Activated CD8-positive, alpha-beta T cell treated with anti-CD3 and anti-CD28 coated beads for 36 hours (primary cell): ENCODE results near the gene INTS4. TPM values are rescaled to one million over a fixed set of nuclear protein-coding genes. Genes with fewer than 3 reads are reported as not detected.
A peak's percentile ranks its signal among the peaks of the same experiment; 100 is the strongest.
"Not testable (repeated sequence)": the region's sequence is repeated elsewhere in the genome, so short reads cannot be mapped to it uniquely, and the experiment has no call there.

Source experiments
- ATAC-seq: fragments of 200-7000 bp; cut with Tn5 transposase; one replicate; pipeline ENCODE4 v1.10.0; 2021; ENCODE audit warnings: mild to moderate bottlenecking, moderate library complexity
- CTCF ChIA-PET: fragments of 350-600 bp; sonication (Branson Sonifier 250); formaldehyde crosslinking; loops from one replicate; lab custom pipeline; 2021; ENCODE audit warnings: antibody characterized with exemption; lab: Charles Lee
- POLR2A ChIA-PET: fragments of 350-600 bp; sonication (Branson Sonifier 250); formaldehyde crosslinking; loops from one replicate; lab custom pipeline; 2021; ENCODE audit warnings: antibody characterized with exemption; lab: Charles Lee
- DNase-seq: peaks from one replicate; pipeline ENCODE4 v3.0.0-alpha.2; 2020
- H3K27ac Mint-ChIP-seq: one replicate; pipeline ENCODE4 v1.8.0; 2021; ENCODE audit warnings: mild to moderate bottlenecking, mixed read lengths
- H3K27me3 Mint-ChIP-seq: one replicate; pipeline ENCODE4 v1.8.0; 2021; ENCODE audit warnings: mixed read lengths
- H3K36me3 Mint-ChIP-seq: one replicate; pipeline ENCODE4 v1.8.0; 2021; ENCODE audit warnings: low read depth, mixed read lengths
- H3K4me1 Mint-ChIP-seq: one replicate; pipeline ENCODE4 v1.8.0; 2021; ENCODE audit warnings: low read depth, mixed read lengths
- H3K4me3 Mint-ChIP-seq: one replicate; pipeline ENCODE4 v1.8.0; 2021; ENCODE audit warnings: mild to moderate bottlenecking, moderate library complexity, mixed read lengths
- H3K9me3 Mint-ChIP-seq: one replicate; pipeline ENCODE4 v1.8.0; 2021; ENCODE audit warnings: mixed read lengths
- intact Hi-C: fragments of 100-400 bp; cut with micrococcal nuclease; formaldehyde crosslinking; loops from one replicate; pipeline ENCODE4 v1.10.0; 2022
- total RNA-seq, 2 experiments: library from RNA; stranded (reverse); gene quantifications; one replicate each; pipeline ENCODE4 v1.2.3, GENCODE V29; 2021
- TF ChIP-seq, protein P1 (sequence below): fragments of 200-600 bp; IDR thresholded peaks from one replicate; pipeline ENCODE4 v1.8.0; 2022; ENCODE audit warnings: antibody characterized with exemption, mild to moderate bottlenecking

The INTS4 gene
- total RNA-seq, 2 experiments from 2014 or later: 44.4 to 45.8 TPM

DNA sequence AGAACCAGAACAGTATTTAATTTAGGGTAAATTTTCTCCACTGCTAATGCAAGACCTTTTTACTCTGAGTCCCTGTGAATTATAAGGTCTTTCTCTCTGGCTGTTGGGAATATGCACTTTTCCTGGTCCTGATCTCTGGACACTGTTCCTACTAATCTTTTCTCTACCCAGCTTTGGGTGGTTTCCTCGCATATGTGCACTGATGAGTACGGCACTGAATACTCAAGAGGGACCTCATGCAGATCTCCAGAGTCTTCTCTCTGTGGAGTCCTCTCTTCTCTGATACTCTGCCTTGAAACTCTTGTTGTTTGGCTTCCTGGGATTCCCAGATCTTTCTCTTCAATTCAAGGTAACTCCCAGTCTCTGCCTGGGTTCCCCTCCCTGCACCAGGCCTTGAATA is 14.6 kb upstream of the INTS4 start:
- Mint-ChIP-seq H3K36me3 (no peaks in the 10 kb centered on the region), H3K4me3 (no peak overlapping the region), H3K27me3 (peaks cover 1% of the 10 kb centered on the region), H3K9me3 (no peaks in the 10 kb centered on the region), H3K27ac (no peak overlapping the region), H3K4me1 (no peaks in the 10 kb centered on the region)
- intact Hi-C loops: no loop called here
- no peak for ATAC-seq
- ChIA-PET CTCF (interaction anchor here (2.3 to 3.7 kb wide), 3 partner anchors 9 to 37 kb away, joined by 6 to 19 read pairs (median 10); partner anchors contain the start of gene INTS4), POLR2A (interaction anchor here (1.8 kb wide), 1 partner anchor 14 kb away, joined by 5 read pairs; no protein-coding TSS in a partner anchor)
- no peak for DNase-seq
- TF ChIP-seq, protein P1, sequence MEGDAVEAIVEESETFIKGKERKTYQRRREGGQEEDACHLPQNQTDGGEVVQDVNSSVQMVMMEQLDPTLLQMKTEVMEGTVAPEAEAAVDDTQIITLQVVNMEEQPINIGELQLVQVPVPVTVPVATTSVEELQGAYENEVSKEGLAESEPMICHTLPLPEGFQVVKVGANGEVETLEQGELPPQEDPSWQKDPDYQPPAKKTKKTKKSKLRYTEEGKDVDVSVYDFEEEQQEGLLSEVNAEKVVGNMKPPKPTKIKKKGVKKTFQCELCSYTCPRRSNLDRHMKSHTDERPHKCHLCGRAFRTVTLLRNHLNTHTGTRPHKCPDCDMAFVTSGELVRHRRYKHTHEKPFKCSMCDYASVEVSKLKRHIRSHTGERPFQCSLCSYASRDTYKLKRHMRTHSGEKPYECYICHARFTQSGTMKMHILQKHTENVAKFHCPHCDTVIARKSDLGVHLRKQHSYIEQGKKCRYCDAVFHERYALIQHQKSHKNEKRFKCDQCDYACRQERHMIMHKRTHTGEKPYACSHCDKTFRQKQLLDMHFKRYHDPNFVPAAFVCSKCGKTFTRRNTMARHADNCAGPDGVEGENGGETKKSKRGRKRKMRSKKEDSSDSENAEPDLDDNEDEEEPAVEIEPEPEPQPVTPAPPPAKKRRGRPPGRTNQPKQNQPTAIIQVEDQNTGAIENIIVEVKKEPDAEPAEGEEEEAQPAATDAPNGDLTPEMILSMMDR: no peak

DNA sequence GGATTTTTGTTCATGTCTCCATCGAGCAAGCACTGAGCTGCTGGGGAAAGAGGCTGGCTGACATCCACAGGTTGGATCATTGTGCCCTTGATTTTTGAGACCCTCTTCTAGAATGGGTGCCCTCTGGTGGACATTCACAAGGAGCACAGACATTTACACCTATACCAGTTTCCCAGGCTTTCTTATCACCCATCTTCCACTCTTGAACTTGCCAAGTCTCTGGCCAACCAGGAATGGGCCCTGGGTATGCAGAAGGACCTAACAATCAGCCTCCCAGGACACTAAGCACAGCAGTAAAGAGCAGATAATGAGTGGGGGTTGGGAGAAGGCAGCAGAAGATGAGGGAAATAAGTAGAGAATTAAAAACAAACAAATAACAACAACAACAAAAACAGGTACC is 5.7 kb upstream of the INTS4 start:
- intact Hi-C loops: loop anchor here (2.0 kb wide), 1 partner anchor 223 kb away; no protein-coding TSS in a partner anchor
- Mint-ChIP-seq H3K27me3 (peaks cover 2% of the 10 kb centered on the region), H3K4me3 (no peak overlapping the region), H3K4me1 (peaks cover 2% of the 10 kb centered on the region), H3K27ac (no peak overlapping the region), H3K36me3 (no peaks in the 10 kb centered on the region), H3K9me3 (no peaks in the 10 kb centered on the region)
- TF ChIP-seq, protein P1: peak; percentile 75
- ATAC-seq: peak; percentile 93
- ChIA-PET CTCF (interaction anchor here (0.6 to 4.4 kb wide), 19 partner anchors 8 to 560 kb away, joined by 3 to 40 read pairs (median 3); partner anchors contain the start of genes ALG8 and THRSP), POLR2A (no interaction called here)
- peak; percentile 66 for DNase-seq

DNA sequence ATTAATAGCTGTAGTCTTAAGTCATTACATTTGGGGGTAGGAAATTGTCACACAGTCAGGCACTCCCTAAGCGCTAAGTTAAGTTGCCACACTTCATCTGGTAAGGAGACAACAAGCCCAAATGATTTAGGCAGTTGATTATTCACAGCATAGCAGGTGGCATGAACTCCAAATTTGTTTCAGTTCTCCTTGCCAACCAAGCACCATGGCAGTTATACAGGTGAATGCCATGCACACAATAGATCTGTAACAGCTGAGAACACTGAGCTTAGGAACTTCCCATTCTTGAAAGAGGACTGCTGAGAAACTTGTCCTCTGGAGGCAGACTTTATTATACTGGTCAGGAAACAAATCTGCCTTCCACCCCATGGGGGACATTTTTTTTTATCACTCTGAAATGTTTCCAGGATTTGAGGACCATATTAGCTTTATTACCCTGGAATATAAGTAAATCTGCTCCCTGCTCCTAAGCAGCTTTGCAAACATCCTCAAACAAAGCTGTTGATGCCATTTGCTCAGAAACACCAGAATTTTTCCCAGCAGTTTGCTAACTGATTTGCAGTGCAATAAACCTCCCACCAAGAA is 5.1 kb upstream of the INTS4 start:
- TF ChIP-seq, protein P1: no peak
- Mint-ChIP-seq H3K27me3 (peaks cover 2% of the 10 kb centered on the region), H3K36me3 (no peaks in the 10 kb centered on the region), H3K27ac (no peak overlapping the region), H3K4me3 (no peak overlapping the region), H3K4me1 (peaks cover 4% of the 10 kb centered on the region), H3K9me3 (no peaks in the 10 kb centered on the region)
- DNase-seq (no peak), ATAC-seq (no peak)
- ChIA-PET POLR2A (no interaction called here), CTCF (interaction anchor here (0.6 to 4.4 kb wide), 21 partner anchors 9 to 561 kb away, joined by 3 to 40 read pairs (median 3); partner anchors contain the start of genes ALG8 and THRSP)
- intact Hi-C loops: loop anchor here (2.0 to 10.0 kb wide), 2 partner anchors 185 to 223 kb away; no protein-coding TSS in a partner anchor

DNA sequence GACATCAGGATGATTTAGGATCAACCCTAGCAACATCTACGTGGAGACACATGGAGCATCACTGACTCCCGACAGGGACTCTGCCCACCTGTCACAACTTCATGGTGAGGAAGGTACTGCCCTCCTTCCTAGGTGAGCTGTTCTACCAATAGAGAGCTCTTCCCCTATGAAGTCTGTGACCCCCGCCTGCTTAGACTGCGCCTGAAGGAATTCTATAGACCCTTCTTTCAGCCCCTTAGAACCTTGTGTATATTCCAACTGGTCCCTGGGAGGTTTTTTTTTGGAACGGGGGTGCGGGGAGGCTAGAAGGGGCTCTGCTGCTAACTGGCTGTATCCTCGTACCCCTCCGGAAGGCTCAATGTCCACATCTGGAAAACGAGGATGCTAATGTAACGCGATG is 566 bp downstream of the INTS4 start:
- Mint-ChIP-seq H3K27me3 (no peaks in the 10 kb centered on the region), H3K9me3 (no peaks in the 10 kb centered on the region), H3K36me3 (peaks cover 2% of the 10 kb centered on the region), H3K27ac (peak overlapping the region; percentile 96), H3K4me3 (peak overlapping the region; percentile 97), H3K4me1 (peaks cover 17% of the 10 kb centered on the region)
- POLR2A ChIA-PET: interaction anchor here (0.6 to 2.1 kb wide), 5 partner anchors 41 to 411 kb away, joined by 3 to 5 read pairs (median 3); partner anchors contain the start of genes ALG8 and NDUFC2
- intact Hi-C loops: loop anchor here (10.0 kb wide), 1 partner anchor 179 kb away; no protein-coding TSS in a partner anchor
- TF ChIP-seq, protein P1: no peak
- no peak for ATAC-seq
- CTCF ChIA-PET: interaction anchor here (1.2 to 1.7 kb wide), 3 partner anchors 174 to 218 kb away, joined by 4 to 8 read pairs (median 4); no protein-coding TSS in a partner anchor
- DNase-seq: no peak

GRCh38 chr11:77990981-77991380 is 3.5 kb downstream of the INTS4 start:
- ATAC-seq: no peak
- peaks cover 20% of the 10 kb centered on the region for H3K36me3 Mint-ChIP-seq
- intact Hi-C loops: loop anchor here (10.0 kb wide), 1 partner anchor 176 kb away; no protein-coding TSS in a partner anchor
- H3K4me1 Mint-ChIP-seq: peaks cover 26% of the 10 kb centered on the region
- H3K4me3 Mint-ChIP-seq: no peak overlapping the region
- no peak for DNase-seq
- TF ChIP-seq, protein P1: no peak
- ChIA-PET CTCF (interaction anchor here (0.6 to 1.1 kb wide), 2 partner anchors 10 to 12 kb away, joined by 3 to 4 read pairs; no protein-coding TSS in a partner anchor), POLR2A (interaction anchor here (1.6 kb wide), 1 partner anchor 52 kb away, joined by 3 read pairs; no protein-coding TSS in a partner anchor)
- peak overlapping the region; percentile 41 for H3K27ac Mint-ChIP-seq
- no peaks in the 10 kb centered on the region for H3K27me3 Mint-ChIP-seq
- no peaks in the 10 kb centered on the region for H3K9me3 Mint-ChIP-seq

DNA sequence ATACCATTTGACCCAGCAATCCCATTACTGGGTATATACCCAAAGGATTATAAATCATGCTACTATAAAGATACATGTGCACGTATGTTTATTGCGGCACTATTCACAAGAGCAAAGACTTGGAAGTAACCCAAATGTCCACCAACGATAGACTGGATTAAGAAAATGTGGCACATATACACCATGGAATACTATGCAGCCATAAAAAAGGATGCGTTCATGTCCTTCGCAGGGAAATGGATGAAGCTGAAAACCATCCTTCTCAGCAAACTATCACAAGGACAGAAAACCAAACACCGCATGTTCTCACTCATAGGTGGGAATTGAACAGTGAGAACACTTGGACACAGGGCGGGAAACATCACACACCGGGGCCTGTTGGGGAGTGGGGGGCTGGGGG is 8.0 kb downstream of the INTS4 start:
- Mint-ChIP-seq H3K4me1 (peaks cover 26% of the 10 kb centered on the region), H3K36me3 (peaks cover 47% of the 10 kb centered on the region)
- H3K9me3 Mint-ChIP-seq, DNase-seq, intact Hi-C loops, H3K27me3 Mint-ChIP-seq, H3K27ac Mint-ChIP-seq, H3K4me3 Mint-ChIP-seq, CTCF ChIA-PET, POLR2A ChIA-PET, ATAC-seq: not testable (repeated sequence)
